GM13977 (cell line): ENCODE measurements around the gene PRKAG2.

Experiments
- DNase-seq: peaks from one replicate; pipeline ENCODE4 v3.0.0; 2012; ENCODE audit warnings: low spot score
- in situ Hi-C: fragments of 300-500 bp; cut with MboI; formaldehyde crosslinking; loops from one replicate; pipeline ENCODE4 v1.12.0; 2022; ENCODE audit warnings: low sequenced_read_pairs, low pct_unique_long_range_greater_than_20kb, mixed read lengths, inconsistent platforms; ENCODE audit not compliant: unreplicated experiment
- TF ChIP-seq, protein P1 (sequence below): IDR thresholded peaks from 2 replicates; pipeline ENCODE4 v1.5.1; 2012; ENCODE audit warnings: mild to moderate bottlenecking, control low read depth; ENCODE audit not compliant: insufficient read depth; ENCODE audit errors: extremely low read depth, missing control alignments

The PRKAG2 gene

DNA sequence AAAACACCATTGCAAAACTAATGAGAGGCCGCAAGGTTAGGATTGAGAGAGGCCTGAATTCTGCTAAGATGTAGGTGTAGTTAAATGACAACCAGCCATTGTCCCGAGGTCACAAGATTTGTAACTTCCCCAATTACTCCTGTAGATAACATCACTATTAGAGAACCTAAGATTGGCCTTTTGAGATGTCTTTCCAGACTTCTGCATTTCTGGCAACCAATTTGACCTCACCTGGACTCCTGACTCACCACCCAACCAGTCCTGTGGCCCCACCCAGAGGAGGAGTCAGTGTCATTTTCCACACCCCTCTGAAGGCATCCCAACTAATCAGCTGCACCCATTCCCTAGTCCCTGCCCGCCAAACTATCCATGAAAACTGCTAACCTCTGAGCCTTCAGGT lies 115.7 kb downstream of the PRKAG2 start:
- no peak for DNase-seq
- in situ Hi-C loops = loop anchor here (25.0 kb wide), 1 partner anchor 399 kb away; no protein-coding TSS in a partner anchor
- TF ChIP-seq, protein P1, sequence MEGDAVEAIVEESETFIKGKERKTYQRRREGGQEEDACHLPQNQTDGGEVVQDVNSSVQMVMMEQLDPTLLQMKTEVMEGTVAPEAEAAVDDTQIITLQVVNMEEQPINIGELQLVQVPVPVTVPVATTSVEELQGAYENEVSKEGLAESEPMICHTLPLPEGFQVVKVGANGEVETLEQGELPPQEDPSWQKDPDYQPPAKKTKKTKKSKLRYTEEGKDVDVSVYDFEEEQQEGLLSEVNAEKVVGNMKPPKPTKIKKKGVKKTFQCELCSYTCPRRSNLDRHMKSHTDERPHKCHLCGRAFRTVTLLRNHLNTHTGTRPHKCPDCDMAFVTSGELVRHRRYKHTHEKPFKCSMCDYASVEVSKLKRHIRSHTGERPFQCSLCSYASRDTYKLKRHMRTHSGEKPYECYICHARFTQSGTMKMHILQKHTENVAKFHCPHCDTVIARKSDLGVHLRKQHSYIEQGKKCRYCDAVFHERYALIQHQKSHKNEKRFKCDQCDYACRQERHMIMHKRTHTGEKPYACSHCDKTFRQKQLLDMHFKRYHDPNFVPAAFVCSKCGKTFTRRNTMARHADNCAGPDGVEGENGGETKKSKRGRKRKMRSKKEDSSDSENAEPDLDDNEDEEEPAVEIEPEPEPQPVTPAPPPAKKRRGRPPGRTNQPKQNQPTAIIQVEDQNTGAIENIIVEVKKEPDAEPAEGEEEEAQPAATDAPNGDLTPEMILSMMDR = no peak

DNA sequence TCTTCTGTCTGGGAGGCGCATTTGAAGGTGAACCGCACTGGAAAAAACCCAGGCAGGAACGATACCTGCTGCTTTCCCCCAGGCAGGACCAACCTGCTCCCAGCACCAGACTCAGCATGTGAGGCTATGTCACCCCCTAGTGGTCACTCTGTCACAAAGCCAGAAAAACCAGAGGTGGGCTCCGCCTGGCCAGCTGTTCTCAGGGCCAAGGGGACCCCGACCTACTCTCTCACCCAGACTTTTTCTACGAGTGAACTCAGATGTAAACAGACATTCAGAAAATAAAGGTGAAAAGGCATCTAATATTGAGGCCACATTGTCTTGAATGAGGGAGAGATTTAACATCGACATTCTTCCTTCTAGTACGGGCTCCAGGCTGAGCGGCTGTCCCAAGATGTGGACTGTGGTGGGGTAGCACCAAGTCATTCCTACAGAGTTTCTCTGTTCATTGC lies 117.3 kb downstream of the PRKAG2 start:
- in situ Hi-C loops = loop anchor here (25.0 kb wide), 1 partner anchor 397 kb away; no protein-coding TSS in a partner anchor
- TF ChIP-seq, protein P1 = peak; percentile 83
- DNase-seq = peak; percentile 82

DNA sequence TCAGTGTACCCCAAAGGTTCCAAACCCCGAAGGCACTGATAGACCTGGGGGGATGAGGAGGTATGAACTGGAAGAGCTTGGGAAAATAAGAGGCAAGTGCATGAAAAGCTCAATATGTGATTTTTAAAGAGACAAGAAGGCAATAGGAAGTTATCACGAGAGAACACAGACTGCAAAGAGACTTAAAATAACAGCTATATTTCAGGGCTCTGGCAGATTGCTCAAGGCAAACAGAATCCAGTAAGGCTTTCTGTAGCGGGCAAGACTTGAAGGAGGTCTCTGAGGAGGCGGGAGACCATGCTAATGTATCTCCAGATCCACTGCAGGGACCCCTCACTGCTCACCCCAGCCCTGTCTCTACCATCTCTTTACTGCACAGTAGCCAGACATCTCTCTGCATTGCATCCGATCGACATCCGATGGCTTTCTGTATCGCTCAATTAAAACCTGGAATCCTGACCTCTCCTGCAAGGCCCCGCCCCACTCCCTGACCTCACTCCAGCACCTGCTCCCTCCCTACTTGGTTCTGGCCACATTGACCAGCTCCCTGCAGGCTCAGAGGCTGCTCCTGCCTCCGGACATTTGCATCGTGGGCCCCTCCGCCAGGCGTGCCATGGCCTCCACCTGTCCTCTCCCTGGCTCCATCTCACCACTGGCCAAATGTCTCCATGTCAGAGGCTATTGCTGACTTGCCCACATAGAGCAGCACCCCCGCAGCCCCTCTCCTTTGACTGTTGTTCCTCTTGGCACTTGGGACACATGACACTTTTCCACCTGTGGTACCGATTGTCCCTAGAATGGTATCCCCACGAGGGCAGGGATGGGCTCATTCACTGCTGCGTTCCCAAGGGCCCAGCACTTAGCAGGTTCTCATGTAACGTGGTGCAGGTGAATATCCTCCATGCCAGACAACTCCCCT lies 118.0 kb downstream of the PRKAG2 start:
- no peak for DNase-seq
- in situ Hi-C loops = loop anchor here (25.0 kb wide), 1 partner anchor 397 kb away; no protein-coding TSS in a partner anchor
- TF ChIP-seq, protein P1 = no peak

DNA sequence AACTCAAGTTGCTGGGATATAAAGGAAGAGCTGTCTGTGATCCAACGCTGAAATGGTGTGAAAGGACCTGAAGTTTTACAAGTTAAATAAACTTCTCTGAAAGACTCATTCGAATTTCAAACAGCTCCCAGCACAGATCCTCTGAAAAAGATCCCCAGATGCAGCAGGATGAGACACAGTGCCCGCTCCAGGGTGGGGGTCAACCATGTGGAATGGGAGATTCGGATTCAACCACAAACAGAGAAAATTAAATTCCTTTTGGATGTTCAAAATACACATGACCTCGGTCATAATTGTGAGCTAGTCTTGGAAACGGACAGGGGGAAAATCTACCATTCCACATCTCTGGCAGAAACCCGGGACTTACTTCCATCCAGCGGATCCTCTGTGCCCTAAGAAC lies 119.6 kb downstream of the PRKAG2 start:
- in situ Hi-C loops = loop anchor here (25.0 kb wide), 1 partner anchor 395 kb away; no protein-coding TSS in a partner anchor
- DNase-seq = no peak
- TF ChIP-seq, protein P1 = no peak

DNA sequence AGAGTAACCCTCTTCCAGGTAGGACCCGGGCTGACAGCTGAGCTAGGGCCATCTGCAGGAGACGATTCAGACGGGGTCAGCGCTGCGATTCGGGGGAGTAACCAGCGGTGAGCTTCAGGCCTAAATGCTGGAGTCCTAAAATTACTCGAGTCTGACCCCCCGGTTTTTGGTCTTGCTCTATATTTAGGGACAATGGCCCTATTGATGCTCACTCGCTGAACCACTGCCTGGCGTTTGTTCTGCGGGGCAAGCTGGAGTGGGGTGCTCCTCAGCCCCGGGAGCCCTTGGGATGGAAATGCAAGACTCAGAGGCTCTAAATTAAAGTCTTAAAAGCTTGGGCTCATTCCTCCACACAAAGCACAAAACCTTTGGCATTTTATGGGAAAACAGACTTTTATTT lies 120.0 kb downstream of the PRKAG2 start:
- DNase-seq = no peak
- TF ChIP-seq, protein P1 = no peak
- in situ Hi-C loops = loop anchor here (25.0 kb wide), 1 partner anchor 395 kb away; no protein-coding TSS in a partner anchor

DNA sequence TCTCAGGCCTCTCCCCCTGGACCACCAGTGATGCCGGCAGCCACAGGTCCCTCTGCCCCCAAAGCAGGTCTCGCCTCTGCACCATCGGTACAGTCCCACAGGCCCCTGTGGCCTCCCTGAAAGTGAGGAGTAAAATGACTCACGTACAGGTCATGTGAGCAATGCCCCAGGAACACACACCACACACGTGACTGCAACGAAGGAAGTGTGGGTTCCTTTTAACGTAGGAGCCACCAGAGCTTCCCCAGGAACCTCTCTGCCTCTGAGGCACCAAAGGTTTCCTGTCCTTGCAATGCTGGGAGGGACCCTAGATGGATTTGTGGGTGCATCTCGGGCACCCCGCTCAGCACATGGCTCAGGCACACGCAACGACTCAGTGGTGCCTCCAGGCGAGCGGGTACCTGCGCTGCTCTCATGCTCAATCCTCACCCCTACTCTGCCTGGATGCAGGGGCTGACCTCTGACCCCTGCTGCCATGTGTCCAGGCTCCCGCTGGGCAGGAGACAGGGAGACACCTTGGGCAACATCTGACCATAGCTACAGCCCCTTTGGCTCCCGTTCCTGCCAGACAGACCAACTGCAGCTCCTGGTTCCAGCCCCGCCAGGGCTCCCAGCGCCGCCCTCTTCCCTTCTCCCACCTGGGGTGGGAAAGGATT lies 120.7 kb downstream of the PRKAG2 start:
- no peak for DNase-seq
- in situ Hi-C loops = loop anchor here (25.0 kb wide), 1 partner anchor 394 kb away; no protein-coding TSS in a partner anchor
- TF ChIP-seq, protein P1 = no peak
